Amygdala (tissue), 56 donors: ENCODE results near the gene HINT3.
"Not testable (repeated sequence)": the region's sequence is repeated elsewhere in the genome, so short reads cannot be mapped to it uniquely, and the experiment has no call there.

Experiments
- DNase-seq, 56 donors: peaks; one replicate each; lab custom pipeline; 2025; lab: John Stamatoyannopoulos, UW

Gene HINT3

DNA sequence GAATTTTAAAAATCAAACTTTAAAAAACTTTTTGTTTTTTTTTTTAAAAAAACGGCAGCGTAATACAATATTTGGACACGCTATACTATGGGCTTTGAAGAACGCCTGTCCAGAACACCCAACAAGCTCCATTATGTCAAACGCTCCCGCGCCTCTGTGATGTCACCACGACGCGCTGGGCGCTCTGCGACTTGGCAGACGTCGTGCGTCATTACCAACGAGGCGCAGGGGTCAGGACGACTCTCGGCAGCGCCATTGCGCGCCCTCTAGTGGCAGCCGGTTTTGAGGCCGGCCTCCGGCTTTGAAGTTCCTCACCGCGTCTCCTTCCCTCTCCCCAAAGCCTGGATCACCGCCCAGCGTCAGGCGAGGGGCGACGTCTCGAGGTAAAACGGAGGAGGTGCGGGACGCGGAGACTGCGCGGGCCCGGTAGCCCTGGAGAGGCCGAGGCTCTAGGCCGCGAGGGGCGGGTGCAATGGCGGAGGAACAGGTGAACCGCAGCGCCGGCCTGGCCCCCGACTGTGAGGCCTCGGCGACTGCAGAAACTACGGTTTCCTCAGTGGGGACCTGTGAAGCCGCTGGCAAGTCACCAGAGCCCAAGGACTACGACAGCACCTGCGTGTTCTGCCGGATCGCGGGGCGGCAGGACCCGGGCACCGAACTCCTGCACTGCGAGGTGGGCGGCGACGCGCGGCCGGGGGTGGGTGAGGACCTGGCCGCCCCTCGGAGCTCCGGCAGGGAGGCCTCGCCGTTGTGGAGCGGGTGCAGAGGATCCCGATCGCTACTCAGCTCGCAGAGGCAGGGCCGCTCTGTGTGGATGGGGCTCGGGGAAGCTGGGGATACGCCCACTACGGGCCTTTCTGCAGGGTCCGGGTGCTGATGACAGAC, at the start of gene HINT3:
HINT3 (plus strand) TSS at position 265 of the 885 bp plus-strand sequence; CDS start at position 473, 208 bp downstream.
- peak; percentile 68 to 99 (median 92) for DNase-seq

DNA sequence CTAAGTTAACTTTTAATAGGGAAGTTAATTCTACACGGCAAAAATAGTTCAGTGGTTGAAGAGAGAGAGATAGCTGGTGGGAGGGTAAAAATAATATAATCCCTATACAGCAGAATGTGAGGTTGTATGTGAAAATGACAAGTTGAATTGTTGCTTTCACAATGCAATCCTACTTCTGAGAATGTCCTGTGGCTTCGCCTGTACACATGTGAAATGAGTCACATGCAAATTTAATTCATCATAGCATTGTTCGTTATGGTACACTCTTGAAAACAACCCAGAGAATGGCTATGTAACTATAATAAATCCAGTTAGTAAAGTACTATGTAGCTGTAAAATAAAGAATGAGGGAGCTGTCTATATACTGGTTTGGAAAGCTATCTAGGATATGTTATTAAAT, 46.0 kb upstream of the HINT3 start:
- DNase-seq, result no peak

- not testable (repeated sequence) for DNase-seq
Measured at GRCh38 chr6:125911051-125911451, 45.5 kb upstream of the HINT3 start.

DNA sequence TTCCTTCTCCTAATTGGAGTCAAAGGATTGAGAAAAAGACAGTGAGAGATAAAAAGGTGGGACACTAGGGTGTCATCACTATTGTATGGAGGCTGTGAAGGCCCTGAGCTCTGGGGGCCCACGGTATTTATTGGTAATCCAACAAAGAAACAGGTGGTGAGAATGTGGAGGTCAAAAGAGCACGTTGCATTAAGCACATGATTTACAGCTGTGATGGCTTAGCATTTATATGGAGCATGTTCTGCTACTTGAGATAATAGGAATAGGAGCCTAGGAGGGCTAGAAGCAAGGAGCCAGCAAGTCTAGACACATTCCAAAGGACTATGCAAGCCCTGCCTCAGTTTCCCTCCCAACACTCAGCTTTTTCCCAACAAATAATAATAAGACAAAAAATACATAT, 44.1 kb upstream of the HINT3 start:
- not testable (repeated sequence) for DNase-seq

GRCh38 chr6:125913145-125913544, 43.4 kb upstream of the HINT3 start:
- DNase-seq, result no peak

- DNase-seq, result no peak
Measured at GRCh38 chr6:125913864-125914351, 42.7 kb upstream of the HINT3 start.

DNA sequence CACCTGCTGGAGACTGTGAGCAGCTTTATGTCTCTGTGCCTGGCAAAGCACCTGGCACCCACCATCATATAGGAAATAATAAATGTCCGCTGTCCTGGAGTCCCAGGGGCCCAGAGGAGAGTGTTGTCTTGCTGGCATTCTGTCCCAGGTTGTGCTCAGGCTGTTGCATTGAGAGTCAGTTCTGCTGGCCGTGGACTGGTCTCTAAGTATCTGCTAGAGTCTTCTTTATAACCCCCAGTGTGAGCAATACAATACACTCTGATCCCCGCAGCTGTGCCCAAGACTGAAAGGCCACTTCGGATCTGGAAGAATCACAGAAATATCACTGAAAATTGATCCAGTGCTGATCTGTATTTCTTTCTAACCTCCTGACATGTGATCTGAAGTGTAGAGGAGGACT, 38.3 kb upstream of the HINT3 start:
- DNase-seq, result no peak

GRCh38 chr6:125918681-125919566, 37.6 kb upstream of the HINT3 start:
- peak in 1 of 56 donors; percentile 22 for DNase-seq

GRCh38 chr6:125919618-125920017, 37.0 kb upstream of the HINT3 start:
- DNase-seq, result no peak

DNA sequence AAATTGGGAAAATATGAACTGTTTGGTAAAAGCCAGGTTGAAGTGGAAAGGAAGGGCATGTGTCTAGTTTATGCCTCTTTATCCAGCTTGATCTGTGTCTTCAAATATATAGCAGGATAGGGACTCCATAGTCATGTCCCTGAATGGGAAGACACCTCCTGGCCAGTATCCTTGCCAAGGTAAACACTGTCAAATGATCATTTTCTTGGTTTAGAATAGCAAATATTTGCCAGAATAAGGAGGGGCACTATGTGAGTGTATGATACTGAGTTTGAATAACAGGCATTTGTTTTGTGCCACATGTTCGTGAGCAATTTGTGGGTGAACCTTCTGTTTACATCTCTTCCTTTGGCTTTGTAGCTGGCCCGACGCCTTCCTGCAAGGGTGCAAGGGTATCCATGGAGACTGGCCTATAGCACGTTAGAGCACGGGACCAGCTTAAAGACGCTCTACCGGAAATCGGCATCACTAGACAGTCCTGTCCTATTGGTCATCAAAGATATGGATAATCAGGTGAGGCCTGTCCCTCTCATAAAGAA, 34.2 kb upstream of the HINT3 start:
- DNase-seq, result no peak

DNA sequence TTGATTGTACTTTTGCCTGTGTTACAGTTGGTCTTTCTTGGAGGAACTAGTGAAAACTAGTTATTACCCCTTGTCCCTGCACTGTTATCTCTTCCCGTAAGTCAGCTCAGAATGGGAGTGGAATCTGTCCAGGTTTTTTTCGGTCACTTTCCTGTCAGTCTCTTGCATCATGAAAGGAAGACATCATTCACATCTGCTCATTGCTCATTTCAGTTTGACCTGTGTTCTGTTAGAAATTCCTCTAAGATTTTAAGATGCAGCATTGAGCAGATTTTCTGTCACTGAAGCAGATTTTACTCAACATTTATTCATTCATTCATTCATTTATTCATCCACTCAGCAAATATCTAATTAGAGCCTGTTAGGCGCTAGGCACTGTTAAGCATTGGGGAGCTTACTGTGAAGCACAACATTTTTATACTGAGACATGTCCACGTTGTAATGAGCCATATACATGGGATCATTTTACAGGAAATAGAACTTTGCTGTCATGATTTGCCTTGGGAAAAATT, 33.1 kb upstream of the HINT3 start:
- no peak for DNase-seq

DNA sequence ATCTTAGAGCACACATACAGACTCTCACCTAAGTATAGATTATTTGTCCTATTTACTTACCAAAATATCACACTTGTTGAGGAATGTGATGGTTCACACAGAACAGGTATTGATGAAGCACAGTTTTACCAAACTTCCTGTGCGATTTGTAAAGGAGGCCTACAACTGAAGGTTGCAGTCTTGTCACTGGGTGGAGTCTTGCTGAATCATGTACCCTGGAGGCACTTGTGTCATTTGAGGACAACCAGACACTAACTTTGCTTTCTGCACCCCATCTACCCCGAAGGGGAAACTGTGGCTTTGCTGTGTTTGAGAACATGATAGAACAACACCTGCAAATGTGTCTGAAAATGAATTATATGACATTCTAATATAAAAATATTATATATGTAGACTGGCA, 32.4 kb upstream of the HINT3 start:
- DNase-seq, result no peak

GRCh38 chr6:125924697-125925358, 31.7 kb upstream of the HINT3 start:
- DNase-seq, result no peak

DNA sequence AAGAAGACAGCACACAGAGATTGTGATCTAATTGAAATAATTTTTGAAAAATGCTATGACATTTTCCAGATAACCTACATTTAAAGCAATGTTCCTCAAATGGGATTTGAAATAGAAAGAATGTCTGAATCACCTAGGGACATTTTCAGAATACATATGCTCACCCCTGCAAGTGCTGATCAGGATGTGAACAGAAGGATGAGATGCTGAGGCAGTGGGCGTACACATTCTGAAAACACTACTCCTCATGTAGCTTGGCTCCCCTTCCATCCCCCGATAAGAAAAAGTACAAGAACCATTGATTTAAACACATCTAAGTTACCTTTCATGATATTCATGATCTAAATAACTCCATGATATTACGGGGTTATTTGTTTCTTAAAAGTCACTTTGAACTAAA, 29.9 kb upstream of the HINT3 start:
- DNase-seq, result peak in 1 of 56 donors; percentile 10

DNA sequence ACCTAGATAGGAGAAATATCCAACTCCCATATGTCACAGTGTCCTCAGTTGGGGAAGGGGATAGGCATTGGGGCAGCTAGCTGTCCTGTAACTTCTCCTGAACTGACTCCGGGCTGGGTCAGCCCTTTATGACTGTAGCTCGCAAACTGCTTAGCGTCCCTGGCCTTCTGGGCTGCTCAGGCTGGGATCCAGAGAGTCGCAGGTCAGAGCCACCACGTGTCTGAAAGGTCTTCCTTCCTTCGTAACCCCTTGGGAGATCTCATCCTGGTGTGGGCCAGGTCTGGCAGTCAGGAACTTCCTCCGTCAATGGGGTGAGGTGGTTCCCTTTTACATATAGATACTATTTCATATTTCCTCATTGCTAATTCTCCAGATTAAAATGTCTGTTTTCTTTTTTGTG, 28.8 kb upstream of the HINT3 start:
- no peak for DNase-seq

DNA sequence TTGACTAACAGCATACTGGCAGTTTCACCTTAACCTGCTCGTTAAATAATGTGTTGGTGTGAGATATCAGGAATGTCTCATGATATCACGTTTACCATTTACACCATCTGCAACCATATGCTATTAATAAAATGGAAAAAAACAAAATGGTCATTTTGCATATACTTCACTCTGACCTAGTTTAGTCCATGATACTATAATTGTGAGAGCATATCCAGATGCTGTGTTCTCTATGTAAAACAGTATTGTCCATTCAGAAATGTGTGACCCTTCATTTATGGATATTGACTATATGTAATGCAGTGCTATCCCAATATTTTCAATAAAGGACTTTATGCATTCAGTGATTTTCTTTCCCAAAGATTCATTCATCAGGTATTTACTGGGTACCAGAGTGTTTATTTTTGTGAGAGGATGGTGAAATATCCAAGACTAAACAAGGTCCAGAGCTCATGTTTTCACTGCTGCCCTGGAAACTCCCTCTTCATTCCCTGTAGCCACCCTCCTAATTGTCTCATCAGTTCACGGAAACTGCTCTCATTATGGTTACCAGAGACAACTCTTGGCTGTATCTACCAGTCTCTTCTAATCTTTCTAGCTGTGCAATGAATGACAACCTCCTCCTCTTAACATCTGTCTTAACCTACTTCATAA, 25.7 kb upstream of the HINT3 start:
- no peak for DNase-seq

DNA sequence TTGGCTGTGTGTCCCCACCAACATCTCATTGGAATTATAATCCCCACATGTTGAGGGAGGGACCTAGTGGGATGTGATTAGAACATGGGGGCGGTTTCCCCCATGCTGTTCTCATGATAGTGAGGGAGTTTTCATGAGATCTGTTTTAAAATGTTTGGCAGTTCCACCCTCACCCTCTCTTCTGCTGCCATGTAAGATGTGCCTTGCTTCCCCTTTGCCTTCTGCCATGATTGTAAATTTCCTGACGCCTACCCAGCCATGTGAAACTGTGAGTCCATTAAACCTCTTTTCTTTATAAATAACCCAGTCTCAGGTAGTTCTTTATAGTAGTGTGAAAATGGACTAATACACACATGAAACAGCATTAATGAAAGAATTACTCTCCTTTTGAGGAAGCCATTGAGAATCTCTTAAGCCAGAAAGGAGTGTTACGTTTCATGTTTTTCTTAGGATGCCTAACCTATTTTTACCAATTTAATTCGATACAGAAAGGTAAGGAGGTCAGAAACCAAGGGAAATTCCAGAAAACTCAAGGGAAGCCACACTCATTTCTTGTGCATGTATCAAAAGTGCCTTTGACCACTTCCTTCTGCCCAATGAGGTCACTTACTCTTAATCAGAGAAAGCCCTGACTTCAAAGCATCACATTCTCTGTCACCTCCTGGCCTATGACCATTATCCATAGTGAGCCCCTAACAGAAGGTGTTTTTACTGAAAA, 24.7 kb upstream of the HINT3 start:
- DNase-seq, result no peak

DNA sequence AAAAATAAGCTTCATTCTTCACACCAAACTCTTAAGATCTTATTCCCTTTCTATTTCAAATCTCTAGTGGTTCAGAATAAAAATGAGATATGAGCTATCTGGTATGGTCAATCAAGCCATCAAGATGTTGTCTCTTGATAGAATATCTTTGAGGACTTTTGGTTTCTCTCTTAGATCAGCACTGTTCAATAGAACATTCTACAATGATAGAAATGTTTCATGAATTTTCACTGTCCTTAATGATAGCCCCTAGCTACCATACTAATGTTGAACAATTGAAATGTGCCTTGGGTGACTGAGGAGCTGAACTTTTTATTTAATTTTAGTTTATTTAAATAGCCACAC, 24.1 kb upstream of the HINT3 start:
- DNase-seq, result no peak

DNA sequence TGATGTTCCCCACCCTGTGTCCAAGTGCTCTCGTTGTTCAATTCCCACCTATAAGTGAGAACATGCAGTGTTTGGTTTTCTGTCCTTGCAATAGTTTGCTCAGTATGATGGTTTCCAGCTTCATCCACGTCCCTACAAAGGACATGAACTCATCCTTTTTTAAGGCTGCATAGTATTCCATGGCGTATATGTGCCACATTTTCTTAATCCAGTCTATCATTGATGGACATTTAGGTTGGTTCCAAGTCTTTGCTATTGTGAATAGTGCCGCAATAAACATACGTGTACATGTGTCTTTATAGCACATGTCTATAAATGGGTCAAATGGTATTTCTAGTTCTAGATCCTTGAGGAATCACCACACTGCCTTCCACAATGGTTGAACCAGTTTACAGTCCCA, 21.1 kb upstream of the HINT3 start:
- not testable (repeated sequence) for DNase-seq
